Aorta (tissue), 5 donors: ENCODE results near the gene PCED1B. TPM values are rescaled to one million over a fixed set of nuclear protein-coding genes. Genes with fewer than 3 reads are reported as not detected.

Source experiments
- ATAC-seq: fragments of 200-7000 bp; cut with Tn5 transposase; one replicate; pipeline ENCODE4 v1.9.1; 2022; ENCODE audit warnings: moderate library complexity; ENCODE audit not compliant: low FRiP score
- DNase-seq, 2 donors: peaks; one replicate each; pipeline ENCODE4 v3.0.0-alpha.2; 2020
- H3K27ac ChIP-seq, 2 donors: one replicate each; pipeline ENCODE4 v1.5.1; 2013; ENCODE audit warnings: low read length in 2 of 2, mild to moderate bottlenecking in 2 of 2, moderate library complexity in 2 of 2, control low read depth in 1 of 2, inconsistent platforms in 1 of 2, low read depth in 1 of 2
- H3K27me3 ChIP-seq, 2 donors: one replicate each; pipeline ENCODE4 v1.6.1; 2013; ENCODE audit warnings: control low read depth in 1 of 2, low read length in 1 of 2, mild to moderate bottlenecking in 1 of 2, moderate library complexity in 1 of 2; ENCODE audit not compliant: insufficient read depth in 2 of 2, control insufficient read depth in 1 of 2
- H3K36me3 ChIP-seq, 2 donors: one replicate each; pipeline ENCODE4 v1.6.1; 2013; ENCODE audit warnings: control low read depth in 1 of 2, low read length in 1 of 2, mild to moderate bottlenecking in 1 of 2; ENCODE audit not compliant: insufficient read depth in 2 of 2, control insufficient read depth in 1 of 2
- H3K4me1 ChIP-seq, 2 donors: one replicate each; pipeline ENCODE4 v1.6.1; 2013; ENCODE audit warnings: low read length in 2 of 2, control low read depth in 1 of 2, mild to moderate bottlenecking in 1 of 2, moderate library complexity in 1 of 2; ENCODE audit not compliant: insufficient read depth in 2 of 2, control insufficient read depth in 1 of 2
- H3K4me3 ChIP-seq, 2 donors: one replicate each; pipeline ENCODE4 v1.5.1; 2013; ENCODE audit warnings: low read length in 2 of 2, control low read depth in 1 of 2, mild to moderate bottlenecking in 1 of 2
- H3K9me3 ChIP-seq: one replicate; pipeline ENCODE4 v1.6.1; 2013; ENCODE audit warnings: mild to moderate bottlenecking, low read length; ENCODE audit not compliant: control insufficient read depth
- WGBS, 2 donors: extraction: QIAGEN DNeasy Blood & Tissue Kit; methylation state at CpG; one replicate each; pipeline ENCODE4 v1.1.7; 2013; 5-methylcytosine and 5-hydroxymethylcytosine counted together
- intact Hi-C, 2 donors: fragments of 100-400 bp; cut with DNase I; formaldehyde crosslinking; loops; one replicate each; pipeline versions ENCODE4 v1.14.2 to v1.15.0; 2022
- polyA plus RNA-seq, 2 donors: library from polyadenylated mRNA; stranded (reverse); fragments of 200-250 nt; gene quantifications; one replicate each; pipeline ENCODE4 v1.2.3, GENCODE V29; 2013
- total RNA-seq, 2 donors: library from RNA; stranded (reverse); fragmentation: NEBNext Ultra II Directional; extraction: Animal tissue kit (Norgen Biotek cat#: 25700); gene quantifications; one replicate each; pipeline ENCODE4 v1.2.1, GENCODE V29; 2021
- donor health status: healthy with polysubstance abuse.
- donor health status: Bipolar disorder and iron deficiency.
- donor health status: DM: no; HTN: no; CAD: no.
- donor health status: DM: no; HTN: no; CAD: no.
- donor health status: DM: yes; HTN: yes; CAD: no.

The PCED1B gene
- total and polyA plus RNA-seq, 4 donors = 2.0 to 12.6 (median 11.6) TPM

GRCh38 chr12:47202176-47202575 is 122.8 kb downstream of the PCED1B start:
- no peaks in the 10 kb centered on the region for H3K36me3 ChIP-seq
- no peaks in the 10 kb centered on the region for H3K27me3 ChIP-seq
- peaks cover 0 to 2% of the 10 kb centered on the region in 2 donors for H3K4me1 ChIP-seq
- ATAC-seq = no peak
- no peak overlapping the region for H3K27ac ChIP-seq
- 78 to 82% methylated on average over 2 of the region's 2 CpGs for WGBS, 2 donors
- H3K4me3 ChIP-seq = no peak overlapping the region
- H3K9me3 ChIP-seq = no peaks in the 10 kb centered on the region
- intact Hi-C loops = no loop called here
- DNase-seq = no peak

- DNase-seq (no peak), ATAC-seq (no peak)
- Histone ChIP-seq H3K27ac (no peak overlapping the region), H3K4me1 (peaks cover 0 to 2% of the 10 kb centered on the region in 2 donors), H3K4me3 (no peak overlapping the region), H3K36me3 (no peaks in the 10 kb centered on the region), H3K9me3 (no peaks in the 10 kb centered on the region), H3K27me3 (no peaks in the 10 kb centered on the region)
- intact Hi-C loops = no loop called here
- WGBS, 2 donors = 59 to 70% methylated on average over 8 of the region's 8 CpGs
Observed at GRCh38 chr12:47205532-47206449, 126.4 kb downstream of the PCED1B start.

DNA sequence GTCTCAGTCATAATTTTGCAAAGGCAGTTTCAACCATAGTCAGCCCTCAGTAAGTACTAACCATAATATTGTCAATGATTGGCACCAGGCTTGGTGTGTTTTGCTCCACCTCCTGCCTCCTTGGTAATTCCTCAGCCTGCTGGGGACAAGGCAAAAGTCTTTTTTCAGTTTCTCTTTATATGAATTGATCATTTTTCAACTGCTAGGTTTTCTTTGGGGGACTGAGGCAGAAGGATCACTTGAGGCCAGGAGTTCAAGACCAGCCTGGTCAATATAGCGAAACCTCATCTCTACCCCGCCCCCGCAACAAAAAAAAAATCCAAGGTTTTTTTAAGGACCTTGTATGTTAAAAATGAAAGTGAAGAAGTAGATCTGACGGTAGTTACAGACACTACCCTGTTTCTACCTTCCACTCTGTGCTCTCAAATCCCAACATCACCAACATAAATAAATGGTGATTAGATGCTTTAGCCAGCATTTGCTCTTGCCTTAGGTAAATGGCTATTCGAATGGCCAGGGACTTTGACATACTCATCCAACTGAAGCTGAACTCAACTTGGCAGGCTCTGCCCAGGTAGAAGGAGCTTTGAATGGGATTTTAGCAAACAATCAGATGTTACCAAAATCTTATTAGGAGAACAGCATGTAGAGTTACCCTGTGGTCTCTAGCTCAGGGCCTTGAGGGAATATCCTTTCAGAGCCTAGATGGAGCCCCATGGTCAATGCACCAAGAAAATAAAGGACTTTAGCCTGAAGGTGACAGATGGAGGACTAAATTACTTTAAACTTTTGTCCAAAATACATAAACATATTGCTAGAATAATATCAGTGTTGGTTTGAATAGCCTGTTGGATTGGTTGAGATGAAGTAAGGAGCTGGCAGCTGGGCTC is 127.3 kb downstream of the PCED1B start:
- Histone ChIP-seq H3K4me1 (peaks cover 0 to 2% of the 10 kb centered on the region in 2 donors), H3K27me3 (no peaks in the 10 kb centered on the region), H3K9me3 (no peaks in the 10 kb centered on the region), H3K4me3 (no peak overlapping the region), H3K27ac (no peak overlapping the region), H3K36me3 (no peaks in the 10 kb centered on the region)
- ATAC-seq (no peak), DNase-seq (no peak)
- intact Hi-C loops = no loop called here
- 95% methylated on average over 5 of the region's 5 CpGs for WGBS, 2 donors

DNA sequence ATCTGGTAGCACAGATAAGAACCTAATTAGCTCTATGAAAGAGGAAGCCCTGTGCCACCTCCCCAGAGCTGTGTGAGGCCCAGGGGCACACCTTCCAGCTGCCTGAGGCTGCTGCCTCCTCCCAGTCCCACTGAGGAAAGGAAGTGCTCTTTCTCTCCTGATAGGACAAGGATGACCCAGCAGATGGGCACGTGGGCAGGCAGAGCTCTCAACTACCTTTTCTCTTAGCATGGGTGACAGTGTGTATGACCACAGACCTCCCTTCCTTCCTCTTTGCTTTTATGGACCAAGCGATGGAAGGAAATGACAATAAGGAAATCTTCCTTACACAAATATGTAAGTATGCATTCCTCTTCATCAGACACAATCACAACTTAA is 127.9 kb downstream of the PCED1B start:
- 79% methylated on average over 2 of the region's 2 CpGs for WGBS, 2 donors
- no peak overlapping the region for H3K27ac ChIP-seq
- peak; percentile 68 for ATAC-seq

DNA sequence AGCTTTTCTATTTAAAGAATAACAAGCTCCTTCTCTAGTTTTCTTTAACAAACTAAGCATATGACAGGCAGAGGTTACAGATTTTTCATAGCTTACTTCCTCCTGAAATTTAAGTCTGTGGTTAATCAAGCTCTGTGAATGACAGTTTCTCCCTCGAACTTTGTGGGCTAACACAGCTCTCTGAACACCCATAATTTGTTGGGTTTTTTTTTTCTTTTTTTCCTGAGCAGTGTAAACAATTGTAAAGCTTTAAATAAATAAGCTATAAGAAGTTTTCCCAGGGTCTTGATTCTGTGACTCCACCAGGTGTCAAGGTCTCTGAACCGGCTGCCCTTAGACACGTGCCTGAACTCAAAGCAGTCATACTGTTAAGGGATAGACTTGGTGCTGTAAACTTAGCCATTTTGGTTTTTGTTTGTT is 128.4 kb downstream of the PCED1B start:
- Histone ChIP-seq H3K4me3 (no peak overlapping the region), H3K9me3 (no peaks in the 10 kb centered on the region), H3K4me1 (peaks cover 0 to 2% of the 10 kb centered on the region in 2 donors), H3K27ac (no peak overlapping the region), H3K27me3 (no peaks in the 10 kb centered on the region), H3K36me3 (no peaks in the 10 kb centered on the region)
- intact Hi-C loops = no loop called here
- no peak for DNase-seq
- no peak for ATAC-seq
- 60 to 67% methylated on average over 3 of the region's 3 CpGs for WGBS, 2 donors

More for the DNA sequence above, 127.9 kb downstream of the PCED1B start:
- H3K4me3 ChIP-seq = no peak overlapping the region
- H3K9me3 ChIP-seq = no peaks in the 10 kb centered on the region
- peak in 1 of 2 donors; percentile 63 for DNase-seq
- H3K27me3 ChIP-seq = no peaks in the 10 kb centered on the region
- intact Hi-C loops = no loop called here
- no peaks in the 10 kb centered on the region for H3K36me3 ChIP-seq
- H3K4me1 ChIP-seq = peaks cover 0 to 2% of the 10 kb centered on the region in 2 donors

DNA sequence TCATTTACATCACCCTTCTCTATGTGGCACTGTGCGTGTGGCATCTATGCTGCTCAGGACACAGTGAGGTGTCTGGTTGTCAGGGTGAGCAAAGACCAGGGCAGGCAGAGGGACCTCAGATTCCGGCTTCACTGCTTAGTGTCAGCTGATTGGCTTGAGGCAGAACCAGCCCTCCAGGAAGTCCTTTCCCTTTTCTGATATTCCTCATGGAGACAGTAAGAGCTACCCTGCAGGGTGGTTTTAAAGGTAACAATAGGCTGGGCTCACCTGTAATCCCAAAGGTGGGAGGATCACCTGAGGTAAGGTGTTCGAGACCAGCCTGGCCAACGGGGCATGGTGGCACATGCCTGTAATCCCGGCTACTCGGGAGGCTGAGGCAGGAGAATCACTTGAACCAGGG is 129.6 kb downstream of the PCED1B start:
- ATAC-seq = no peak
- no peak overlapping the region for H3K27ac ChIP-seq
- intact Hi-C loops = no loop called here
- H3K4me1 ChIP-seq = peaks cover 0 to 2% of the 10 kb centered on the region in 2 donors
- H3K27me3 ChIP-seq = no peaks in the 10 kb centered on the region
- H3K9me3 ChIP-seq = no peaks in the 10 kb centered on the region
- WGBS, 2 donors = 90 to 93% methylated on average over 6 of the region's 6 CpGs
- no peak overlapping the region for H3K4me3 ChIP-seq
- no peak for DNase-seq
- no peaks in the 10 kb centered on the region for H3K36me3 ChIP-seq

DNA sequence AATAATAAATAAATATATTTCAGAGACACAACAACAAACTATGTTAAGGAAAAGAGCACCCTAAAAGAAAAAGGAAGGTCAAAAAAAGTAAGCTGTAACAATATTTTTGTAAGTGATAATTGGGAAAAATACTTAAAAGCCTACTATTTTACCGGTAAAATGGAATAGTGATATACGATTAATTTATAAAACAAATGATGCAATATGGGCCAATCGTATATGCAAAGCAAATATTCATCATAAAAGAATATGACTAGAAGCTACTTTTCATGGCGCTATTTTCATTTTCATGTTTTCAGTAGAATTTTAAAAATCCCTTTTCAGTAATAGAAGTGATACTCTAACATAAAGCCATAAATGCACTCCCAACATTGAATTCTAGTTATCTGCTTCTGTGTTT is 131.4 kb downstream of the PCED1B start:
- 91 to 94% methylated on average over 4 of the region's 4 CpGs for WGBS, 2 donors

DNA sequence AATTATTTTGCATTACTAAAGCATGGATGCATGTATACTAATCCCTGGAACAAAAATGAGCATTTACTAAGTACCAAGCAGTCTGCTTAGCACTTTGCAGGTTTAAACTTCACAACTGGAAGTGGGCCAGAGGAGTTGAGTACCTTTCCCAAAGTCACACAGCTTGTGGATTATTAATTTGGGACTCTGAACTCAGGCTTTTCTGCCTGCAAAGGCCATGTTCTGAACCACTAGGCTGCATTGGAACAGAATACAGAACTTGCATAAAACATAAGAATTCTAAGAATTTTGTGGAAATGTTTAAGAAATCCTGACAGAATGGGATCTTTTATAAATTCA is 133.2 kb downstream of the PCED1B start:
- Histone ChIP-seq H3K9me3 (no peaks in the 10 kb centered on the region), H3K36me3 (peaks cover 0 to 2% of the 10 kb centered on the region in 2 donors), H3K27me3 (no peaks in the 10 kb centered on the region), H3K27ac (no peak overlapping the region), H3K4me3 (no peak overlapping the region), H3K4me1 (no peaks in the 10 kb centered on the region)
- DNase-seq (no peak), ATAC-seq (no peak)
- intact Hi-C loops = no loop called here

More for the DNA sequence above, 131.4 kb downstream of the PCED1B start:
- no peak for DNase-seq
- no peaks in the 10 kb centered on the region for H3K27me3 ChIP-seq
- no peaks in the 10 kb centered on the region for H3K9me3 ChIP-seq
- peaks cover 0 to 2% of the 10 kb centered on the region in 2 donors for H3K36me3 ChIP-seq
- no peak for ATAC-seq
- intact Hi-C loops = no loop called here
- H3K27ac ChIP-seq = no peak overlapping the region
- H3K4me3 ChIP-seq = no peak overlapping the region
- peaks cover 0 to 2% of the 10 kb centered on the region in 2 donors for H3K4me1 ChIP-seq
